HFF-Myc (cell line): ENCODE data around the gene KLHL29.

Experiments
- DNase-seq: peaks from one replicate; pipeline ENCODE4 v3.0.0-alpha.2; 2011; ENCODE audit warnings: low read depth; ENCODE audit errors: extremely low read depth
- H3K4me3 ChIP-seq: replicated peaks from 2 replicates; pipeline ENCODE4 v1.5.1; 2011; ENCODE audit warnings: low read depth, mild to moderate bottlenecking, control low read depth, low read length
- TF ChIP-seq, protein P1 (sequence below): IDR thresholded peaks from 2 replicates; pipeline ENCODE4 v1.5.1; 2012; ENCODE audit warnings: mild to moderate bottlenecking, low read depth, low read length, control low read depth; ENCODE audit errors: missing control alignments

The KLHL29 gene

DNA sequence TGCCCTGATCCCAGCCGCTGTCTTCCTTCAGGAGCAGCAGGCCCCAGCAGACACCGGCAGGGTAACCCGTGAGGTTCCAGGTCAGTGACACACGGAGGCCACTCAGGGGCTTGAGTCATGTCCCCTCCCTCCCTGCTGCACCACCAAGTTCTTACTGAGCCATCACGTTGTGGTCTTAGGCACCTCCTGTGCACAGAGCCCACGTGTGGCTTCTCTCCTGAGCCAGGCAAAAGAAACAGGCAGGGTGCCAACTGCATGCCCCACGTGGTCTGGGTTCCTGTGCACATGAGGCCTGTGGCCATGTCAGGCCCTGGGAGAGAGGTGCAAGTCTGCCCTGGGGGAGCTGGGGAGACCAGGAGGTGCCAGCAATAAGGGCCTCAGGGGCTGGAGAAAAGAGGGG lies 264.8 kb downstream of the KLHL29 start:
- no peak for DNase-seq
- TF ChIP-seq, protein P1, sequence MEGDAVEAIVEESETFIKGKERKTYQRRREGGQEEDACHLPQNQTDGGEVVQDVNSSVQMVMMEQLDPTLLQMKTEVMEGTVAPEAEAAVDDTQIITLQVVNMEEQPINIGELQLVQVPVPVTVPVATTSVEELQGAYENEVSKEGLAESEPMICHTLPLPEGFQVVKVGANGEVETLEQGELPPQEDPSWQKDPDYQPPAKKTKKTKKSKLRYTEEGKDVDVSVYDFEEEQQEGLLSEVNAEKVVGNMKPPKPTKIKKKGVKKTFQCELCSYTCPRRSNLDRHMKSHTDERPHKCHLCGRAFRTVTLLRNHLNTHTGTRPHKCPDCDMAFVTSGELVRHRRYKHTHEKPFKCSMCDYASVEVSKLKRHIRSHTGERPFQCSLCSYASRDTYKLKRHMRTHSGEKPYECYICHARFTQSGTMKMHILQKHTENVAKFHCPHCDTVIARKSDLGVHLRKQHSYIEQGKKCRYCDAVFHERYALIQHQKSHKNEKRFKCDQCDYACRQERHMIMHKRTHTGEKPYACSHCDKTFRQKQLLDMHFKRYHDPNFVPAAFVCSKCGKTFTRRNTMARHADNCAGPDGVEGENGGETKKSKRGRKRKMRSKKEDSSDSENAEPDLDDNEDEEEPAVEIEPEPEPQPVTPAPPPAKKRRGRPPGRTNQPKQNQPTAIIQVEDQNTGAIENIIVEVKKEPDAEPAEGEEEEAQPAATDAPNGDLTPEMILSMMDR, result no peak

DNA sequence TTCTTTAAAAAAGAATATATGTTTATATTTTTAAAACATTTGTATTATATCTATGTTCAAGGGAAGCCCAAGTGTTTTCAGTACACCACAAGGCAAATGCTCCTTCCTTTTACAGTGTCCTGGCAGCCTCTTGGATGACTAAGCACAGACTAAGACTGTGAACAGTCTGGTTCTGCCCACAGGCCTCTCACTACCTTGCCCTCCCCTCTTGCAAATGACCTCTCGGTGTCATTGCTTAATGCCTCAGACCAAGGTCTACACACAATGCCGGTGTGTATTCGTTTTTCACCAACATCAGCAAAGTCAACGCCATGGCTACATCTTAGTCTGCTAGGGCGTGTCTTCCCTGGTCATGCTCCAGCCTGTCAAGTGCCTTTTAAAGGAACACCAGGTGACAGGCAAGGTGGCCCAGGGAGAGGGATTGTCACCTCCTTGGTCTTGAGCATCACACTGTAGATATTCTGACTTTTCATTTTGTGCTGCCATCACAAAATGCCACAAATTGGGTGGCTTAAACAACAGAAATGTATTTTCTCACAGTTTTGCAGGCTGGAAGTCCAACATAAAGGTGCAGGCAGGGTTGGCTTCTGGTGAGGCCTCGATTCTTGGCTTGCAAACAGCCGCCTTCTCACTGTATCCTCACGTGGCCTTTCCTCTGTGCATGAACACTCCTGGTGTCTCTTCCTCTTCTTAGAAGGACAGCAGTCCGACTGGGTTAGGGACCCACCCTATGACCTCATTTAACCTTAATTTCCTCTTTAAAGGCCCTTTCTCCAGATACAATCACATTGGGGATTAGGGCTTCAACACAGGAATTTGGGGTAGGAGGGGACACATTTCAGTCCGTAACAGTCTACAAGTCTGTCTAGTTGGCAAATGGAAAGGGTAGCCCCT lies 266.5 kb downstream of the KLHL29 start:
- no peak for DNase-seq

More for the DNA sequence above, 264.8 kb downstream of the KLHL29 start:
- H3K4me3 ChIP-seq, result no peak overlapping the region

DNA sequence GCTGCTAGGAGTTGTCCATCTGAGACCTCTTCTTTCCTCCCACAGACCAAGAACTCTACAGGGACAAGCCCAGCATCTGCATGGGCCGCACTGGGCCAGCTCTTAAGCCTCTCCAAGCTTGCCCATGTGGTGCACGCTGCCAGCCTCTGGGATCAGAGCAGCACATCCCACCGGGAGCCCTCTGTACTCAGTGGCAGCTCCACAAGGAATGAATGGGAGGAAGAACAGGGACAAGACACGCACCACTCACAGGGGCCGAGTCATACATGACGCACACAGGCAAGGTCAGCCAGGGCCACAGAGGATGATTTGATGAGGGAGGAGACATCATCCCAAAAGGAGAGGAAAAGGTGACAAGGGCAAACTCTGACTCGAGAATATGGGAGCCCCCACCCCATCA lies 268.3 kb downstream of the KLHL29 start:
- H3K4me3 ChIP-seq, result no peak overlapping the region
- no peak for DNase-seq
- TF ChIP-seq, protein P1, result no peak

More for the DNA sequence above, 266.5 kb downstream of the KLHL29 start:
- TF ChIP-seq, protein P1, result no peak
- no peak overlapping the region for H3K4me3 ChIP-seq

DNA sequence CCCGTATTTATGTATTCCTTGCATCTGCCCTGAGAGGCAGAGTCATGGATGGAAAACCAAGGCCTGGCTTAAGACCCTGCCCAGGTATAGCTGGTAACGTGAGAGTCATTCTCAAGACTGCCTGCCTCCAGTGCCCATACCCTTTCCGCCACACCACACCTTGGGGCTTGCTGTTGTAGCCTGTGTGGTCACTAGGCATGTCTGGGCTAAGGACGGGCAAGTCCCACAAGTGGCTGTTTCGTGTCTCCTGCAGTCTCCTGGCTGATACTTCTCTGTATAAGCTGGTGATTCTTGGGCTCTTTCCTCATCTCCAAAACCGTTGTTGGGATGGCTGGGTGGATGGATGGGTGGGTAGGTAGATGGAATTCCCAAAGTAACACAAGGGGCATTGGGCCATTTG lies 269.8 kb downstream of the KLHL29 start:
- H3K4me3 ChIP-seq, result no peak overlapping the region
- no peak for DNase-seq
- TF ChIP-seq, protein P1, result no peak

DNA sequence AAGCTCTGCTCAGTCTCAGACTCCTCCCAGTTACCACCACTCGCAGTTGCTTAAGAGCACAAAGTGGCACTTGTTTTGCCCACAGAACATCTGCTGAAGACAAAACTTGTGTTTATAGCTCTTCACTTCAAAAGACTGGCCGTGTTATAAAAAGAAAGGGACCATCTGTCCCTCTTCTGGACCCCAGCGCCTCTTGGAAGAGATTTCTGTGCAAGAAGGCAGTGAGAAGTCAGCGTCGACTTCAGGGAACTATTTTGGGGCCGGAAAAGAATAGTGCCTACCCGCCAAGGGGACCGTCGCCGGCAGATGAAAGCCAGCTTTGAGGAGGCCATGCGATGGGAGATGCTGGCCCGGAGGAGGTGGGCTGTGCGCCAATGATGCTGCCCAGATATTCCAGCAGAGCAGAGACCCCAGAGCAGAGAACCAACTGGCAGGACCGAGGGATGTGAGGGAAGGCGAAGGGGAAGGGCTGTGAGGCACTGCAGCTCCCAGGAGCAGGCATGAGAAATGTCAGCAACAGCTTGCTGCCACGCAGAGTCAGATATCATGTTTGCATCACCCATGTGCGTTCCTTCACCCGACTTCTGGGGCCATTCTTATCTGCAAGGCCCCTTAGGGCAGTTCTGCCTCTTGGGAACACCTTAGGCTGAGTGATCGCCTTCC lies 271.1 kb downstream of the KLHL29 start:
- TF ChIP-seq, protein P1, result no peak
- H3K4me3 ChIP-seq, result no peak overlapping the region
- no peak for DNase-seq

DNA sequence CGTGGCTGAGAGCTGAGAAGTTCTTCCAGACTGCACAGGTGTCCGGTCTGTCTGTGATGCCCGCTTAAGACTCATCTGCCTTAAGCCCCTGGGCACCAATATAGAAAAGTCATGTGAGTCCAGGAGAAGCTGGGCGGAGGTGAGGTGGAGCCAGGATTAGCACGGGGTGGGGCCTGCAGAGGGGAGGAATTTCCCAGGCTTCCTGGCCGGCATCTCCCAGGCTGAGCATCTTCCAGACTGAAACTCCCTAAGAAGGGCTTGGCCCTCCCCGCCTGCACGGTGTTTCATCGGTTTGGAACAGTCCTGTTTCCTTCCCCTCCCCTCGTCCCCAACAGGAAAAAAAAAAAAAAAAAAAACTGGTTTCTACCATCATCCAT lies 271.6 kb downstream of the KLHL29 start:
- DNase-seq, result no peak
- no peak overlapping the region for H3K4me3 ChIP-seq
- TF ChIP-seq, protein P1, result no peak
